ENCODE measurements around the gene ILDR2.
A peak's percentile ranks its signal among the peaks of the same experiment; 100 is the strongest.

Gene ILDR2, protein sequence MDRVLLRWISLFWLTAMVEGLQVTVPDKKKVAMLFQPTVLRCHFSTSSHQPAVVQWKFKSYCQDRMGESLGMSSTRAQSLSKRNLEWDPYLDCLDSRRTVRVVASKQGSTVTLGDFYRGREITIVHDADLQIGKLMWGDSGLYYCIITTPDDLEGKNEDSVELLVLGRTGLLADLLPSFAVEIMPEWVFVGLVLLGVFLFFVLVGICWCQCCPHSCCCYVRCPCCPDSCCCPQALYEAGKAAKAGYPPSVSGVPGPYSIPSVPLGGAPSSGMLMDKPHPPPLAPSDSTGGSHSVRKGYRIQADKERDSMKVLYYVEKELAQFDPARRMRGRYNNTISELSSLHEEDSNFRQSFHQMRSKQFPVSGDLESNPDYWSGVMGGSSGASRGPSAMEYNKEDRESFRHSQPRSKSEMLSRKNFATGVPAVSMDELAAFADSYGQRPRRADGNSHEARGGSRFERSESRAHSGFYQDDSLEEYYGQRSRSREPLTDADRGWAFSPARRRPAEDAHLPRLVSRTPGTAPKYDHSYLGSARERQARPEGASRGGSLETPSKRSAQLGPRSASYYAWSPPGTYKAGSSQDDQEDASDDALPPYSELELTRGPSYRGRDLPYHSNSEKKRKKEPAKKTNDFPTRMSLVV

DNA sequence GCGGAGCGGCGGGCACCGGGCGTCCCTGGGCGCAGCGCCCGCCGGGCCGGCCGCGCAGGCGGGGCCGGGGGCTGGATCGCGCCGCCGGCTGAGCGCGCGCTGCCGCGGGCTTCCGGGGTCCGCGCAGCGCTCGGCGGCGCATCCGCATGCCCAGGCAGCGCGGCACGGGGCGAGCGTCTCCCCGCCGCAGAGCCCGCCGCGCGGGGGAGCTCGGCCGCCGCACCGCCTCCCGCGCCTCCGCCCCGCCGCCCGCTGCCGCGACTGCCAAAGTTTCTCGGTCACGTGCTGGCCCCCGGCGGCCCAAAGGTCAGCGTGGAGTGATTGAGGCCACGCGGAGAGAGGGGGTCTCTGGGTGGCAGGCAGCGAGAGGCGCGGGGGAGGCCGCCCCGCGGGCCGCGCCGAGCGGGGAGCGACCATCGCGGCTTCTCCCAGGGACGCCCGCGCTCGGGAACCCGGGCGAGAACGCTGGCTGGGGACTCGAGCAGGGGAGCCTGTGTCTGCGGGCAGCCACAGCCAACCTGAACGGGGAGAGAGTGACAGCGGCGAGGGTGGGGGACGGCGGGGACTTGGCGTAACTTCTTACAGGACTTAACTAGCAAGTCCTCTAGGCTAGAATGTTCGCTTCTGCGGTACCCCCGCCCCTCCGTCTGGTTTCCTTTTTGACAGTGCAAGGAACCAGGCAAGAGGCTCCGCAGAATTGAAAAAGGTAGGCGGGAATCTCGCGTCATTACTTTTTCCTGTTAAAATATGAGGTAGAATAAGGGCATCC, at the start of gene ILDR2:
Gene ILDR2, minus strand, starts transcription at position 180 of the 769 bp plus-strand sequence. CDS start 272 bp downstream, outside the sequence.
- peak; percentile 14 to 40 for DNase-seq (ENCODE audit: low read depth in 2 of 2)
- peak within 1 kb of the TSS; percentile 51 to 53 for H3K4me3 ChIP-seq (replicated peaks in 1 of 2; ENCODE audit: low read depth in 2 of 2, low read length in 2 of 2)
- TF ChIP-seq, protein P1, sequence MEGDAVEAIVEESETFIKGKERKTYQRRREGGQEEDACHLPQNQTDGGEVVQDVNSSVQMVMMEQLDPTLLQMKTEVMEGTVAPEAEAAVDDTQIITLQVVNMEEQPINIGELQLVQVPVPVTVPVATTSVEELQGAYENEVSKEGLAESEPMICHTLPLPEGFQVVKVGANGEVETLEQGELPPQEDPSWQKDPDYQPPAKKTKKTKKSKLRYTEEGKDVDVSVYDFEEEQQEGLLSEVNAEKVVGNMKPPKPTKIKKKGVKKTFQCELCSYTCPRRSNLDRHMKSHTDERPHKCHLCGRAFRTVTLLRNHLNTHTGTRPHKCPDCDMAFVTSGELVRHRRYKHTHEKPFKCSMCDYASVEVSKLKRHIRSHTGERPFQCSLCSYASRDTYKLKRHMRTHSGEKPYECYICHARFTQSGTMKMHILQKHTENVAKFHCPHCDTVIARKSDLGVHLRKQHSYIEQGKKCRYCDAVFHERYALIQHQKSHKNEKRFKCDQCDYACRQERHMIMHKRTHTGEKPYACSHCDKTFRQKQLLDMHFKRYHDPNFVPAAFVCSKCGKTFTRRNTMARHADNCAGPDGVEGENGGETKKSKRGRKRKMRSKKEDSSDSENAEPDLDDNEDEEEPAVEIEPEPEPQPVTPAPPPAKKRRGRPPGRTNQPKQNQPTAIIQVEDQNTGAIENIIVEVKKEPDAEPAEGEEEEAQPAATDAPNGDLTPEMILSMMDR (IDR thresholded peaks at IDR 0.05; ENCODE audit: low read depth, low read length), result no peak

DNA sequence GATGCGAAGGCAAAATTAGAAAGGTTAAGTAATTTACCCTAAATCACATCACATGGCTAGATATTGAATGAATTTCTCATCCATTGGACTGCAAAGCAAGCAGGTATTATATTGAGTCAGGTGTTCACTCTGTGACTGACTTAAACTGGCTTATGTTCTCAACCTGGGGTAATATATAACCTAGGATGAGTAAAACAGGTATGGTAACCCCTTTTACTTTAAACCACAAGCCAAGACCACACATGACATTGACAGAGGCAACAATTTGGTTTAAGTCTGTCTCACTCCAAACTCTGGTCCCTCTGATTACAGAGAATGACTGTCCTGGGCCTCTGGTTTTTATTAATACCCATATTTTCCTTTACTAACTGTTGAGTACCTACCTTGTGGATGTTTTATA, 47.0 kb upstream of the ILDR2 start:
- no peak for DNase-seq (ENCODE audit: low read depth in 2 of 2)
- no peak overlapping the region for H3K4me3 ChIP-seq (replicated peaks in 1 of 2; ENCODE audit: low read depth in 2 of 2, low read length in 2 of 2)
- TF ChIP-seq, protein P1 (IDR thresholded peaks at IDR 0.05; ENCODE audit: low read depth, low read length), result no peak

DNA sequence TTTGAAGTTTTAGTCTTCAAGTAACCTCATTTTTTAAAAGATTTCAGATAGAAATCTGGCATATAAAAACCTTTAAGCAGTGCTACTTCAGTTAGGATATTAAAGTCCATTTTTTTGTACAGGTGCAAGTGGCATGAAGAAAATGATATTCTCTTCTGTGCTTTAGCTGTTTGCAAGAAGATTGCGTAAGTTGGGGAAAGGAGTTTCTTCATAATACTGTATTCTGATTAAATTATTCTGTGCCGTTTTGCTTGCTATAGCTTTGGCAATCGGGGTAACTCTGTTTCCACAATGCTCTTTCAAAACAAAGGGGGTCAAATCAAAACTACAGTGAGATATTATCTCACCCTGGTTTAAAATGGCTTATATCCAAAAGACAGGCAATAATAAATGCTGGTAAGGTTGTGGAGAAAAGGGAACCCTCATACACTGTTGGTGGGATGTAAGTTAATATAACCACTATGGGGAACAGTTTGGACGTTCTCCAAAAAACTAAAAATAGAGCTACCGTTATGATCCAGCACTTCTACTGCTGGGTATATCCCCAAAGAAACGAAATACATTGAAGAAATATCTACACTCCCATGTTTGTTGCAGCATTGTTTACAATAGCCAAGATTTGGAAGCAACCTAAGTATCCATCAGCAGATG, 40.9 kb upstream of the ILDR2 start:
- no peak for DNase-seq (ENCODE audit: low read depth in 2 of 2)
- TF ChIP-seq, protein P1 (IDR thresholded peaks at IDR 0.05; ENCODE audit: low read depth, low read length), result no peak
- H3K4me3 ChIP-seq (replicated peaks in 1 of 2; ENCODE audit: low read depth in 2 of 2, low read length in 2 of 2), result no peak overlapping the region

DNA sequence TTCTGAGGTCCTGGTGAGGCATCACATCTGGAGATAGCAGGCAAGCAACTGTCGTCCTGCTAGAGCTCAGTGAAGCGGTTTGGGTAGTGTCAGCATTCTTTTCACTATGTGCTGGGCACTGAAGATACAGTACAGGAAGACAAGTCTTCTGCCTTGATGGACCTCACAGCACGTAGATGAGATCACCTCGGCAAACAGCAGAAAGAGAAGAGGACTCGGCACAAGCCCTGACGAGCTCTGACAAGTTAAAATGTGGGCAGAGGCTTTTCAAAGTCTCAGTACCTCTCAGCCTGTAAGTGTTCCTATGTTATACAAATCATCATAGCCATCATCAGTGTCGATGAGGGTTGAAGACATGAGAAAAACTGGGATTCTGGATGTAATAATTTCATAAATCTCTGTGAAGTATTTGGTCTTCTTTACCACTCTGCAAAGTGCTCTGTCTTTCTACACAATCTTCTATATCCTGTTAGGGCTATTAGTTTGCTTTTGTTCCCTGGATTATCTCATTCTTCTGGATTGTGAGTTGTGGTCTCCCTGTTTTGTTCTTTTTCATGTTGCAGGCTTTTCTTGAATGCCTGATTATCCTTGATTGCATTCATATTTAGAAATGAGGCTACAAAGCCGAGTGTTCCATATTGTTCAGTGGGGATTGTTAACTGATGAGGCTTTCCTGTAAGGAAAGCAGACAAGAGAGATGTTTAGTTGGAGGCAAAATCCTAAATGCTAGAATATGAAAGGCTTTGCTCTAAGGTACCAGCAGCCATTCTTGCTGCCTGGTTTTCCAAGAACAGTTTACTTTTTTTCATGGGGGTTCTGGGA, 38.0 kb upstream of the ILDR2 start:
- TF ChIP-seq, protein P1 (IDR thresholded peaks at IDR 0.05; ENCODE audit: low read depth, low read length), result no peak
- H3K4me3 ChIP-seq (replicated peaks in 1 of 2; ENCODE audit: low read depth in 2 of 2, low read length in 2 of 2), result no peak overlapping the region
- no peak for DNase-seq (ENCODE audit: low read depth in 2 of 2)

DNA sequence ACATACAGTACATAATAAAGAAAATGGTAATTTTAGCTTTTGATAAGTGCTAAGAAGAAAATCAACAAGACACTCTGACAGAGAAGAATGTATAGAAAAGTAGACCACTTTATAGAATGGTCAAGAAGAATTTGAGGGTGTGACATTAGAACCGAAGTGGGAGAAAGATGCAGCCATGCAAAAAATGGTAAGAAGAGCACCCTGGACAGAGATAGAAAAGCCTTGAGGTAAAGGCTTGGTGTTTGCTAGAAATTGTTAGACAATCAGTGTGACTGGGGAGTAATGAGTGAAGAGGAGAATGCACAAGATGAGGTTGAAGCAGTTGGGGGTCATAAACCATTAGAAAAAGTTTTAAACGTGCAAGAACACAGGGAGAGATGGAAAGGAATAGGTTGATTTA, 37.2 kb upstream of the ILDR2 start:
- no peak overlapping the region for H3K4me3 ChIP-seq (replicated peaks in 1 of 2; ENCODE audit: low read depth in 2 of 2, low read length in 2 of 2)
- TF ChIP-seq, protein P1 (IDR thresholded peaks at IDR 0.05; ENCODE audit: low read depth, low read length), result no peak
- no peak for DNase-seq (ENCODE audit: low read depth in 2 of 2)

Measured in cardiac fibroblast (primary cell).